ENCODE results near the gene CDH12.
"Not testable (repeated sequence)": the region's sequence is repeated elsewhere in the genome, so short reads cannot be mapped to it uniquely, and the experiment has no call there.

Gene CDH12

DNA sequence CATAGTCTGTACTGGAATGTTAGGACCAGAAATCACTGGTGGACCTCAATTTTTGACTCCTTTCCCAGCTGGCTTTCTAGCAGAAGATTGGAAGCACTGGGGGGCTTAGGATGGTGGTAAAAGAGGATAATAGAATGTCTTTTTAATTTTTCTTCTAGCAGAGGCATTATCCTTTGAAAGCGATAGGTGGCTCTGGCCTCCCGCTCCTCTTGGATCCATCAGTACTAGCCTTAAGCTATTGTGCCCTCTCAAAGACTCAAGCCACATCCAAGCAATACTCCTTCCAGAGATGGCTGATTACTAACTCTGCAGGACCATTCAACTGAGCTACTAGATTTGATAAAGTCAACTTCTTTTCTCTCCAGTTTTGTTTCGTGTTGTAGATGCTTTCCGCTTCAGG, 610.6 kb downstream of the CDH12 start:
- H3K4me1 ChIP-seq: no peaks in the 10 kb centered on the region
- no peak for DNase-seq
- no peaks in the 10 kb centered on the region for H3K27me3 ChIP-seq
- H3K9me3 ChIP-seq: no peaks in the 10 kb centered on the region
- H3K36me3 ChIP-seq: no peaks in the 10 kb centered on the region
- TF ChIP-seq, protein P1, sequence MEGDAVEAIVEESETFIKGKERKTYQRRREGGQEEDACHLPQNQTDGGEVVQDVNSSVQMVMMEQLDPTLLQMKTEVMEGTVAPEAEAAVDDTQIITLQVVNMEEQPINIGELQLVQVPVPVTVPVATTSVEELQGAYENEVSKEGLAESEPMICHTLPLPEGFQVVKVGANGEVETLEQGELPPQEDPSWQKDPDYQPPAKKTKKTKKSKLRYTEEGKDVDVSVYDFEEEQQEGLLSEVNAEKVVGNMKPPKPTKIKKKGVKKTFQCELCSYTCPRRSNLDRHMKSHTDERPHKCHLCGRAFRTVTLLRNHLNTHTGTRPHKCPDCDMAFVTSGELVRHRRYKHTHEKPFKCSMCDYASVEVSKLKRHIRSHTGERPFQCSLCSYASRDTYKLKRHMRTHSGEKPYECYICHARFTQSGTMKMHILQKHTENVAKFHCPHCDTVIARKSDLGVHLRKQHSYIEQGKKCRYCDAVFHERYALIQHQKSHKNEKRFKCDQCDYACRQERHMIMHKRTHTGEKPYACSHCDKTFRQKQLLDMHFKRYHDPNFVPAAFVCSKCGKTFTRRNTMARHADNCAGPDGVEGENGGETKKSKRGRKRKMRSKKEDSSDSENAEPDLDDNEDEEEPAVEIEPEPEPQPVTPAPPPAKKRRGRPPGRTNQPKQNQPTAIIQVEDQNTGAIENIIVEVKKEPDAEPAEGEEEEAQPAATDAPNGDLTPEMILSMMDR (IDR thresholded peaks at IDR 0.05; ENCODE audit: low read depth, low read length): 0 out of 2 replicates have a peak, but pooled peaks have one; percentile 13
- no peak overlapping the region for H3K4me3 ChIP-seq (ENCODE audit: low read depth, low read length)

GRCh38 chr5:22238047-22238446, 615.1 kb downstream of the CDH12 start:
- no peaks in the 10 kb centered on the region for H3K27me3 ChIP-seq
- TF ChIP-seq, protein P1 (IDR thresholded peaks at IDR 0.05; ENCODE audit: low read depth, low read length): no peak

GRCh38 chr5:22226423-22226822, 626.7 kb downstream of the CDH12 start:
- H3K4me1 ChIP-seq: no peaks in the 10 kb centered on the region
- TF ChIP-seq, protein P1 (IDR thresholded peaks at IDR 0.05; ENCODE audit: low read depth, low read length): no peak
- H3K27me3 ChIP-seq: no peaks in the 10 kb centered on the region
- no peaks in the 10 kb centered on the region for H3K36me3 ChIP-seq
- no peak overlapping the region for H3K4me3 ChIP-seq (ENCODE audit: low read depth, low read length)
- H3K9me3 ChIP-seq: no peaks in the 10 kb centered on the region
- no peak for DNase-seq

More at GRCh38 chr5:22238047-22238446, 615.1 kb downstream of the CDH12 start:
- H3K36me3 ChIP-seq: no peaks in the 10 kb centered on the region
- no peak for DNase-seq
- H3K4me1 ChIP-seq: no peaks in the 10 kb centered on the region
- no peaks in the 10 kb centered on the region for H3K9me3 ChIP-seq
- H3K4me3 ChIP-seq (ENCODE audit: low read depth, low read length): no peak overlapping the region

GRCh38 chr5:22223079-22223478, 630.1 kb downstream of the CDH12 start:
- Histone ChIP-seq H3K9me3 (no peaks in the 10 kb centered on the region), H3K4me3 (ENCODE audit: low read depth, low read length) (no peak overlapping the region), H3K36me3 (no peaks in the 10 kb centered on the region), H3K27me3 (peaks cover 3% of the 10 kb centered on the region; the same call in 1 of the 2 replicates), H3K4me1 (no peaks in the 10 kb centered on the region)
- TF ChIP-seq, protein P1 (IDR thresholded peaks at IDR 0.05; ENCODE audit: low read depth, low read length): no peak
- no peak for DNase-seq

DNA sequence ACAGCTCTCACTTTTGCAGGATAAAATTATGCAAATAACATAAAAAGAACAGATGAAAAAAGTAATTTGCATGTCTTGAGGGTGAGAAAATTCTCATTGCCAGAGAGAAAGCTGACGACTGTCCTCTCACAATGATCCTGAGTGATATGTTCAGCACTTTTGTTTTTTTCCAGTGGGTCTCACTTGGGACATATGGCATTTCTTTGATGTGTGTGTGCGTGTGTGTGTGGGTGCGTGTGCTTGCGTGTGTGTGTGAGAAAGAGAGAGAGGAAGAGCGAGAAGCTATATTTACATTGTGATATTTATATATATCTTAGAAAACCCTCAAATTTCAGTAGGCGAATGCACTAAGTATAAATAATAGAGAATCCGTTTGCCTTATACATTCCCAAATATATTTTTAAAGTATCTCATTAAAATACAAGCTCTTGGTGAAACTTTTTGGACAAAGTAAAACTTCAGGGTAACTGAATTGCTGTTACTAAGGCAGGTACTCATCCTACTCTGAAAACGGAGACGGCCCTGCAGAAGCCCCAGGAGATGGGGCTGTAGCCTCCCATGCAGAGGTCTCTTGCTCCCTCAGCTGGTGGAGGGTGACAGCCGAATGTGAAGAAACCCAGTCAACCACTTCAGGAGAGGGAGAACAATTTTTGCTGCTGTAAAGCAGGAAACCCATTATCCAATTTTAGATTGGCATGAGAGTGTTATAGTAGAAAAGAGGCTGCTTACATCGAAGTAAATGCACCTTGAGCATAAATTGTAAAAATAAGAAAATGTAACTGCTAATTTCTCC, 639.2 kb downstream of the CDH12 start:
- H3K27me3 ChIP-seq; H3K9me3 ChIP-seq; H3K36me3 ChIP-seq; H3K4me1 ChIP-seq; H3K4me3 ChIP-seq (ENCODE audit: low read depth, low read length): not testable (repeated sequence)
- TF ChIP-seq, protein P1 (IDR thresholded peaks at IDR 0.05; ENCODE audit: low read depth, low read length): peak; percentile 46
- DNase-seq: peak; percentile 41

DNA sequence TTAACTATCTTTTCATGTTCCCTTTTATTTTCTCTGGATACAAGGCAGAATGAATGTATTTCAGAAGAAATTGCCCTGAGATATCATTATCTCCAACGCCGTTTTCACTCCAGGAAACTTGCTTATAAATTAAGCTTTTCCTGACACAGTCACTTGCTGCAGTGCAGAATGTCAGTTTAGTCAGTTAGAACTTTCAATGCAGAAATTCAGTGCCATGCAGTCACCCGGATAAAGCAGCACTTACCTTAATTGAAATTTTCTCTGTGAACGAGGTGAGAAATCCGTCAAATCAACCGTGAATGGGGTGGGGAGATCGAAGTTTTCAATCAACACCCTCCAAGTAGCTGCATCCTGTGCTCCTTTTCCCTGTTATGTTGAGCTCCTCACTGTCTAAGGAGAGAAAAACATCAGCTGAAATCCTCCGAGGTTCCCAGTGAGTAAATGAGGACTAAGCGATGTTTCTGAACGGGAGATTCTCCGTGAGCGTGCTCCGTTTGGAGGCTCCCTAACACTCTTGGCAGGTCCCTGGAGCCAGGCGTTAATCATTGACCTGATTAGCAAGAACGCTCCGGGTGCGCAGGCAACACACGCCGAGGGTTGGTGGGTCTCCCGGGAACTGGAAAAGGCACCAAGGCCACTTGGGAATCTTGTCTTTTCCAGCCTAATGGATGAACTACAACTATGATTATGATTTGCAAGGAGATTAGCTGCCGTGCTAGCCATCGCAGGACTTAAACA, 640.7 kb downstream of the CDH12 start:
- H3K4me3 ChIP-seq (ENCODE audit: low read depth, low read length): peak overlapping the region; percentile 6; the same call in 1 of the 2 replicates
- H3K36me3 ChIP-seq, H3K27me3 ChIP-seq, H3K9me3 ChIP-seq, DNase-seq, H3K4me1 ChIP-seq: not testable (repeated sequence)

DNA sequence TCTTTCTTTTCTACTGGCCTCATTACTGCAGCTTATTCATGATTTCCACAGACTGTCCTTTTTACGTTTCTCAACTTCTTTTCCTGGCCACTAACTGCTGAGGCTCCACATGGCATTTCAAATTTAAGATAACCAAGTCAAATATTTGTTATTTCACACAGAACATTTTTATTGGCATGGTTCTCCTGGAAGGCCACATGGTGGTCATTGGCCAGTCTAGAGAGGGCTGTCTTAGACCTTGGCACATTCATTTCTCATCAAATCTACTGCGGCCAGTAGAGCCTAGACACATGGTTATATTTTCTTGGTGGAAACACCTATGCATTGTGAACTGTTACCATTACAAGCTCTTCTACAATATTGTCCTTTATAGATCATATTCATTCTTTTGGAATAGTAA, 644.7 kb downstream of the CDH12 start:
- H3K4me1 ChIP-seq; H3K27me3 ChIP-seq; H3K36me3 ChIP-seq; H3K9me3 ChIP-seq; DNase-seq; H3K4me3 ChIP-seq (ENCODE audit: low read depth, low read length): not testable (repeated sequence)

- not testable (repeated sequence) for H3K9me3 ChIP-seq; H3K36me3 ChIP-seq; H3K4me3 ChIP-seq (ENCODE audit: low read depth, low read length); H3K27me3 ChIP-seq; H3K4me1 ChIP-seq; DNase-seq
Measured at GRCh38 chr5:22188651-22189050, 664.5 kb downstream of the CDH12 start.

GRCh38 chr5:22187632-22188228, 665.4 kb downstream of the CDH12 start:
- H3K27me3 ChIP-seq; H3K4me3 ChIP-seq (ENCODE audit: low read depth, low read length); DNase-seq; H3K9me3 ChIP-seq; H3K4me1 ChIP-seq; H3K36me3 ChIP-seq: not testable (repeated sequence)

DNA sequence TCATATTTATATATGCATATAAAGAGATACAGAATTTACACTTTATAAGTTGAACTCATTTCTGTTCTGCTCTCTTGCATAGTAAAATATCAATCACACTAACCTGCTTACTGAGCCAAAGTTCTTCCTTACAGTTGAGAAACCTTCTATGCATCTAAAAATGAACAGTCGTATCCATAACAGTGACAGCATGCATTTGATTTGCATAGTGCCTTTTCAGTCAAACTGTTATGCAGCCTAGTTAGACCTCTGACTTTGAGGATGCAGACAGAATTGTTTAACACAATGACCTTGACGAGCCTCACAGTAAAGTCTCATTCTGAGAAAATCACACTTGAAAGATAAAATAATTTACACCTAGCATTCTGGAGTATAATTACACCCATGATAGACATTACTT, 683.9 kb downstream of the CDH12 start:
- not testable (repeated sequence) for H3K4me3 ChIP-seq (ENCODE audit: low read depth, low read length); H3K27me3 ChIP-seq; H3K36me3 ChIP-seq; DNase-seq; H3K9me3 ChIP-seq; H3K4me1 ChIP-seq

Measured in BE2C (cell line).